HT-29 (cell line): ENCODE results near the gene TNFRSF1A. TPM values are rescaled to one million over a fixed set of nuclear protein-coding genes. Genes with fewer than 3 reads are reported as not detected.

Source experiments
- DNase-seq: peaks from one replicate; pipeline ENCODE4 v3.0.0-alpha.2; 2015; ENCODE audit warnings: low spot score
- total RNA-seq: library from RNA; depleted of rRNA; stranded (reverse); fragments of >200 nt; shearing (Covaris generic); gene quantifications from 2 replicates; pipeline ENCODE4 v1.2.3, GENCODE V29; 2014

Gene TNFRSF1A
- total RNA-seq, 1 experiment from 2014 or later = 94.5 TPM

GRCh38 chr12:6323995-6324711 is 17.7 kb downstream of the TNFRSF1A start:
- no peak for DNase-seq

GRCh38 chr12:6323340-6323994 is 18.4 kb downstream of the TNFRSF1A start:
- peak; percentile 86 for DNase-seq

DNA sequence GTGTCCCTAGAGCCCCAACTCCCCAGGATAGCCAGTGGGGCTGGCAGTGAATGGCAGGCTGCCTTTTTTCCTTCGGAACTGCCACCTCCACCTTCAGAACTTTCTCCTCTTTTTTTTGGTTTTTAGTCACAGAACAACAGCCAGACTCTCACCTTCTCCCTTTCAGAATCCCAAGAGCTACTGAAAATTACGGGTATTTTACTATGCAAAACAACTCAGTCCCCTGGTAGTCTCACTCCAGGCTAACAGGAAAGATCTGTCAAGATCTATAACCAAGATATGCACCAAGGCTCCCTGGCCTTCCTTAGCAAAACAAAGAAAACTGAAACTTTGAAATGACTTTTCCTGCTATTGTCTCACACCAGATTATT is 18.9 kb downstream of the TNFRSF1A start:
- no peak for DNase-seq

DNA sequence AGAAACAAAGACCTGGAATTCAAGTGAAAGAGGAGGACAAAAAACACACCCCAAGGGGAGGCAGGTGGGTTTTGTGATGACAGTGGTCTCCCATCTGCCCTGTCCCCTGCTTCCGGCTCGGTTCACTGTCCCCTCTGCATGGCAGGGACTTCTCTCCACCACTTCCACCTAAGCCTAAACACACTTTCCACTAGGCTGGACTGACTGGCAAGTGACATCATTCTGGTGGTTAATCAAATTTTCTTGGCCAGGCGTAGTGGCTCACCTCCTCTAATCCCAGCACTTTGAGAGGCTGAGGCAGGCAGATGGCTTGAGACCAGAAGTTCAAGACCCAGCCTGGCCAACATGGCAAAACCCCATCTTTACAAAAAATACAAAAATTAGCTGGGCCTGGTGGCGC is 19.5 kb downstream of the TNFRSF1A start:
- no peak for DNase-seq

- no peak for DNase-seq
Measured at GRCh38 chr12:6321905-6322304, 20.0 kb downstream of the TNFRSF1A start.

DNA sequence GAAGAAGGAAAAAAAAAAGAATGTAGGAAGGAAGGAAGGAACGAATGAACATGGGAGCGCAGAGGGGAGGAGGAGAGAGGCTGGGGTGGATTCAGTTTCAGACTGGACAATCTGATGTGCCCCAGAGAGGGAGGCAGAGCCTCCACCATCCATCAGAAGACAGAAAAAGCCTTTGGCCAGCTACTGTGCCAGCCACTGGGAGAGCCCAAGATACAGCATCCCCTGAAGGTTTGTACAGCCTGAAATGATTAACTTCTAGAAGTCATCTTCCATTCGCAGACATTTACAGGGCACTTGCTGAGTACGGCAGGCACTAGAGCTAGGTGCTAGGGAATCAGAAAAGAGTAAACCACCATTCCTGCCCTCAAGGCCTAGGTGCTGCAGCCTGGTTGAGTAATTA is 22.4 kb downstream of the TNFRSF1A start:
- no peak for DNase-seq

DNA sequence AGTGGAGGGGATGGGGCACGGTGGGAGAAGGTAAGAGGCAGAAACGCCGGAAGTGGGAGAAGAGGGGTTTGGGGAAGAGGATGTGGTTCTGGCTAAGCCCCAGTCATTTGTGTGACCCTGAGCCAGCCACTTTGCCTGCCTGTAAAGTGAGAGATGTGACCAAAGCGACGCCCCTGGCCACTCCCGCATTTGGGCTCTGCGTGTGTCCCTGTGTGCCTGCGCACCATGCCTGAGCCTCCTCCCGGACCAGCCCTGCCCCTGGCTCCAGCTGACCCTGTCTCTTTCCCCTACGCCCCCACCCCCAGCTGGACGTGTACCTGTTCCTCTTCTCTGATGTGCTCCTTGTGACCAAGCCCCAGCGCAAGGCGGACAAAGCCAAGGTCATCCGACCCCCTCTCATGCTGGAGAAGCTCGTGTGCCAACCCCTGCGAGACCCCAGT is 23.4 kb downstream of the TNFRSF1A start:
- no peak for DNase-seq

- no peak for DNase-seq
Measured at GRCh38 chr12:6317693-6318439, 24.0 kb downstream of the TNFRSF1A start.

GRCh38 chr12:6316921-6317692 is 24.8 kb downstream of the TNFRSF1A start:
- DNase-seq = peak; percentile 66

DNA sequence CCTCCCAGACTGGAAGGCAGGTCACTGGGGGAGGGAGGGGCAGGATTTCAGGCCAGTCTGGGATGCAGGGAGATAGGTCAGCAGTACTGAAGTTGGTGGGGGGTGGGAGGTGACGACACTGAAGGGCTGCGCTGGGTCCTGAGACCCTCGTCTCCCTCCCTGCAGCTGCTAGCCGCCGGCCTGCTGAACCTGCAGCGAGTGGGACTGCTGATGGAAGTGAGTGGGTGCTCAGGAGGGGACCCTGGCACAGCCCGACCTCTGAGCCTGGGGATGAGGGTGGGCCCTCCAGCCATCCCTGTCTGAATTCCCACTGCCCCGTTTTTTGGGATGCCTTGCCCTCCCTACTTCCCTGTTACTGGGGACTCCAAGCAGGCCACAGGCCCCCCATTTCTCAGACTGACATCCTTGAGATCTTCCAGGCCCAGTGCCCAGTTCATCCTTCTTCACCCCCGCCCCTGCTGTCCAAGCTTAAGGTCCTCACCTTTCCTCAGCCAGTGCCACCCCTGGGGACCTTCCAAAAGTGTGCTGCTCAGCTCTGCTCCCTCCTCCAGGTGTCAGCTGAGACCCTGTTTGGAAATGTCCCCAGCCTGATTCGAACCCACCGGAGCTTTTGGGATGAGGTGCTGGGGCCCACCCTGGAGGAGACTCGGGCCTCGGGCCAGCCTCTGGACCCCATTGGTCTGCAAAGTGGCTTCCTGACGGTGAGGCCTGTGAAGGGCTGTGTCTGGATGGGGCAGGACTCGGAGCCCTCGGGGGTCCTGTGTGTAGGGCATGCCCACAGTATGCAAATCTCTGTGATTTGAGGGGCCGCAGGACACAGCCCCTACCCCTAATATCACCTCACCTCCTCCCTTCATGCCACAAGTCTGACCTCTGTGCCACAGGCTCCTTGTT is 25.9 kb downstream of the TNFRSF1A start:
- no peak for DNase-seq

DNA sequence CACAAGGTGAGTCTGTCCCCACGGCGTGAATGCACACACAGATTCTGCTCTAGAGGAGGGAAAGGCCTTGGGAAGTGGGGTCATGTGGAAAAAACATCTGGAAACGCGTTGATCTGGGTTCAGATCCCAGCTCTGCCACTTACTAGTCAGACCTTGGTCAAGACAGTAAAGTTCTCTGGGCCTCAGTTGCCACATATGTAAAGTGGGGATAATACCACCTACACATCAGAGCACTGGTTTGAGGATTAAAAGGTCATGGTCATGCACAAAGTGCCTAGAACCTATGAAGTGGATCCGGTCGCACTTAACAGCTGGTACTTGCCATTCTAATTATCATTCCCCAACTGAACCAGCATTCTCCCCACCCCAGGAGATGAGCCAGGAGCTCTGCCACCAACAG is 26.7 kb downstream of the TNFRSF1A start:
- DNase-seq = no peak

DNA sequence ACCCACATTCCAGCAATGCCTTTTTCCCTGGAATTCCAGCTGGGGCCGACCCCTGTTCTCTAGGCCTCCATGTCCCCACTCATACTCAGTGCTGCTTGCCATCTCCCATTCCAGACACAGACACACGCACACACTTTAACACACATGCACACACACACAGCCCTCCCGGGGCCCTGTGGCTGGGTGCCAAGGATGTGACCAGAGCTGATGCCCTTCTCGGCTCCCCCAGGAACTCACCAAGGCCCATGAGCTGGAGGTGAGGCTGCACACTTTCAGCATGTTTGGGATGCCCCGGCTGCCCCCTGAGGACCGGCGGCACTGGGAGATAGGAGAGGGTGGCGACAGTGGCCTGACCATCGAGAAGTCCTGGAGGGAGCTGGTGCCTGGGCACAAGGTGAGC is 27.1 kb downstream of the TNFRSF1A start:
- DNase-seq = no peak

- no peak for DNase-seq
Measured at GRCh38 chr12:6313326-6313940, 28.4 kb downstream of the TNFRSF1A start.

- DNase-seq = peak; percentile 95
Measured at GRCh38 chr12:6312529-6313325, 29.1 kb downstream of the TNFRSF1A start.

GRCh38 chr12:6311822-6312528 is 29.9 kb downstream of the TNFRSF1A start:
- DNase-seq = no peak

GRCh38 chr12:6310771-6311610 is 30.9 kb downstream of the TNFRSF1A start:
- DNase-seq = peak; percentile 55

- DNase-seq = peak; percentile 0
Measured at GRCh38 chr12:6307529-6307928, 34.3 kb downstream of the TNFRSF1A start.
